ENCODE data around the gene WNK1.

The WNK1 gene

GRCh38 chr12:954741-955140 is 202.4 kb downstream of the WNK1 start:
- peak; percentile 7 for DNase-seq (ENCODE audit: low spot score)

DNA sequence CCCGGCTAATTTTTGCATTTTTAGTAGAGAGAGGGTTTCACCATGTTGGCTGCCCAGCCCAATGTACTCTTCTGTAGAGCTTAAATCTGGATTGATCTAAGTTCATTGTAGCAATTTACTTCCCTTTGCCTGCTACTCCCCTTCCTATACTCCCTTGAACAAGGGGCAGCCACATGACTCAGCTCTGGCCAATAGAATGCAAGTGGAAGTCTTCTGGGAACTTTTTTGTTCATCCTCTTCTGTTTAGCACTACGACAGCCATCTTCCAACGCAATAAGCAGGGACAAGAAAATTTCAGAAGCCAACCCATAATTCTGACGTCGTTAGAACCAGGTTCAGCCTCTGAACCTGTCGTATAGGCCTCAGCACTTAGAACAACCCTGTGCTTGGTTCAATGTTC is 203.6 kb downstream of the WNK1 start:
- DNase-seq (ENCODE audit: low spot score): no peak

DNA sequence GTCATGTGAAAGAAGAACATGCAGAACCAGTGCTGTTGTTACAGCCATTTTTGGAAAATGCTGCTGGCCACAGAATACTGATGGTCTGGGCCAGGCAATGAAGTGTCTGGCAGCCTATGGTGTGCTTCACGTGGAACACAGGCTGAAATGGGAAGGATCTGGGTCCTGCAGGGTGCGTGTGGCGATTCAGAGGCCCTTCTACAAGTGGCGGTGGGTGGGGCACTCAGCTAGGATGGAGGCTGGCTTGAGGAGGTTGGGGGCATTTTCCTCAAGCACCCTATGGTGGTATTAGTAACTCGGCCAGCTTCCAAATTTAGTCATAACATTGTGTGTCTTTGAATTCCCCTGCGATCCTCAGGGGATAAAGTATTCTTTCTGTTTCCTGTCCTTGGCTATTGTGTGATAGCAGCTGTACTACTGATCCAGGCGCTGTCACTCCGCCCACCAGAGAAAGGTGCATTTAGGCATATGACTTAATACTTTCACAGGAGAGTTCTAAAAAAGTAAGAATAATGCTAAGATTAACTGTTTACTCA is 206.3 kb downstream of the WNK1 start:
- DNase-seq (ENCODE audit: low spot score): no peak

Data from AG08395 (cell line).